SK-N-MC (cell line): ENCODE measurements around the gene CD58.

Source experiments
- EZH2 ChIP-seq: fragments of 200-600 bp; sonication (generic); IDR thresholded peaks from one replicate; pipeline ENCODE4 v1.6.1; 2017; ENCODE audit warnings: antibody characterized with exemption
- POLR2AphosphoS5 ChIP-seq: IDR thresholded peaks from 2 replicates; pipeline ENCODE4 v1.6.1; 2012; ENCODE audit warnings: mild to moderate bottlenecking, low read depth, low read length, borderline replicate concordance

DNA sequence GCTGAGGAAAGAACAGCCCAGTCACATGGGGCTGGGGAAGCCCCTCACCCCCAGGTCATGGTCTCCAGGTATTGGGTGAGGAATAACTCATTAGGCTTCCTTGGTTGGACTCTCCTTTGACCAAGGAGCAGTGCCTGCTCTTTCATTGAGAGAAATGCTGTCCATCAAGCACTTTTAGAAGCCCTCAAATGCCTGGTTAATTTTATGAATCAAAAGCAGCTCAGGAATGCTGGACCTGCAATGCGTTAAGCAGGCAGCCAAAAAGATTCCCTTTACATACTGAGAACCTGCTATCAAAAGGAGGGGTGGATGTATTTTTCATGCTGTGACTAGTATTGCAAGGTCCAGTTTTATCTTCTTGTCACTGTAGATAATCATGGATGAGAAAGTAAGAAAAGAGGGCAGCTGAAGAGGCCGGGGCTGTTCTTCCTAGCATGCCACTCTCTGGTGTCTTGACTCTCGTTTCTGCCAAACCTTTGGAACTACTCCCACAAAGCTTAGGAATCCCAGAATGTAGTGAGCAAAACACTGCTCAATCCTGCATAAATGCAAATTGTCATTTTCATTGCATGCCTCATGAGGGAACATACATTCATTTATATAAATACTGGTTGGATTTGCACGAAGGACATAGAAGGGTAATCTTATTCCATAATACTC, 2.1 kb upstream of the CD58 start:
- TF ChIP-seq POLR2AphosphoS5 (no peak), EZH2 (no peak)
